NCI-H128 (cell line): ENCODE results near the gene SLC17A3.

Source experiments
- DNase-seq: peaks from one replicate; lab custom pipeline; 2025; ENCODE audit not compliant: unreplicated experiment; lab: John Stamatoyannopoulos, UW

Gene SLC17A3

GRCh38 chr6:25835442-25836283 lies 38.4 kb downstream of the SLC17A3 start:
- no peak for DNase-seq

GRCh38 chr6:25834950-25835349 lies 39.1 kb downstream of the SLC17A3 start:
- DNase-seq: no peak

- no peak for DNase-seq
Measured at GRCh38 chr6:25833136-25833535, 40.9 kb downstream of the SLC17A3 start.

GRCh38 chr6:25832670-25833069 lies 41.4 kb downstream of the SLC17A3 start:
- no peak for DNase-seq

- no peak for DNase-seq
Measured at GRCh38 chr6:25832307-25832662, 41.8 kb downstream of the SLC17A3 start.

- no peak for DNase-seq
Measured at GRCh38 chr6:25831532-25832306, 42.3 kb downstream of the SLC17A3 start, which contains the start of gene SLC17A1. SLC17A1 (minus strand) TSS chr6:25832052; CDS start chr6:25830557, 1,495 bp downstream.

GRCh38 chr6:25830458-25830857 lies 43.6 kb downstream of the SLC17A3 start:
- DNase-seq: no peak

GRCh38 chr6:25829375-25829774 lies 44.7 kb downstream of the SLC17A3 start:
- DNase-seq: no peak

- DNase-seq: no peak
Measured at GRCh38 chr6:25821341-25821740, 52.7 kb downstream of the SLC17A3 start.

- DNase-seq: no peak
Measured at GRCh38 chr6:25816252-25816651, 57.8 kb downstream of the SLC17A3 start.

GRCh38 chr6:25815194-25815593 lies 58.8 kb downstream of the SLC17A3 start:
- no peak for DNase-seq

GRCh38 chr6:25804804-25805203 lies 69.2 kb downstream of the SLC17A3 start:
- no peak for DNase-seq

- no peak for DNase-seq
Measured at GRCh38 chr6:25801436-25801835, 72.6 kb downstream of the SLC17A3 start.
